D721Med (cell line): Measurements from ENCODE around the gene SMG6.

Experiments used
- DNase-seq: peaks from one replicate; pipeline ENCODE4 v3.0.0; 2011; ENCODE audit warnings: low spot score; ENCODE audit not compliant: insufficient read length
- FAIRE-seq: peaks from 2 replicates; lab custom pipeline; 2011; peaks lifted over from hg19 to GRCh38; lab: Jason Lieb, UNC
- TF ChIP-seq, protein P1 (sequence below): IDR thresholded peaks from 2 replicates; pipeline ENCODE4 v1.5.1; 2012; ENCODE audit warnings: mild to moderate bottlenecking, control low read depth; ENCODE audit not compliant: insufficient read depth; ENCODE audit errors: missing control alignments

SMG6 gene

DNA sequence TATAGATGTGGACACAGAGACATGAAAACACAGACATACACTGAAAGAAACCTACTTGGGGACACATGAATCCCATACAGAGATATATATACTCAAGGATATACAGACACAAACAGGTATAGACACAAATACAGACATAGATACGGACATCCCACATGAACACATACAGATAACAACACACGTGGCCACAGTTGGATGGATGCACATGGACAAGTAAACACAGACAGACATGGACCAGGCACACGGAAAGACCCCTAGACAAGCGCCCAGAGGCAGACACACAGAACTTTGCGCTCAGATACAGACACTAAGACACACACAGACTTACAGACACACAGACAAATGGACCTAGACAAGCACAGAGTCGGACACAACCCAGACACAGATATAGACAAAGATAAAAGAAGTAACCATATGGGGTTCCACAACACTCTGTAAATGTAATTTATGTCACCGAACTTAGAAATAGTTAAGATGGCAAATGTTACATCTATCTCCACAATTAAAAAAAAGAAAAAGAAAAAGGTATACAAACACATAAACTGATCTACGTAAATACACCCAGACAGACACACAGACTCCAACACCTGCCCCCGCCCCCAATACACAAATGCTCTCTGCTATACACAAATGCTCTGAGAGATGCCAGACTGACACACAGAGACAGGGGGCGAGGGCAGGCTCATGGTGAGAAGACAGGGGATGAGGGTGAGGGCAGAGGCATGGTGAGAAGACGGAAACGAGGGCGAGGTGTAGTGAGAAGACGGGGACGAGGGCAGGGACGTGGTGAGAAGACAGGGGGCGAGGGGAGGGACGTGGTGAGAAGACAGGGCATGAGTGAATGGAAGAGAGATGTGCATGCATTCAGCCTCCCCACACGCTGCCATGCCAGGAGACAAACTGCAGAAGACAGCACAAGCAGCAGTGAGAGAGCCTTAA is 118.3 kb downstream of the SMG6 start:
- DNase-seq (no peak), FAIRE-seq (no peak)
- TF ChIP-seq, protein P1, sequence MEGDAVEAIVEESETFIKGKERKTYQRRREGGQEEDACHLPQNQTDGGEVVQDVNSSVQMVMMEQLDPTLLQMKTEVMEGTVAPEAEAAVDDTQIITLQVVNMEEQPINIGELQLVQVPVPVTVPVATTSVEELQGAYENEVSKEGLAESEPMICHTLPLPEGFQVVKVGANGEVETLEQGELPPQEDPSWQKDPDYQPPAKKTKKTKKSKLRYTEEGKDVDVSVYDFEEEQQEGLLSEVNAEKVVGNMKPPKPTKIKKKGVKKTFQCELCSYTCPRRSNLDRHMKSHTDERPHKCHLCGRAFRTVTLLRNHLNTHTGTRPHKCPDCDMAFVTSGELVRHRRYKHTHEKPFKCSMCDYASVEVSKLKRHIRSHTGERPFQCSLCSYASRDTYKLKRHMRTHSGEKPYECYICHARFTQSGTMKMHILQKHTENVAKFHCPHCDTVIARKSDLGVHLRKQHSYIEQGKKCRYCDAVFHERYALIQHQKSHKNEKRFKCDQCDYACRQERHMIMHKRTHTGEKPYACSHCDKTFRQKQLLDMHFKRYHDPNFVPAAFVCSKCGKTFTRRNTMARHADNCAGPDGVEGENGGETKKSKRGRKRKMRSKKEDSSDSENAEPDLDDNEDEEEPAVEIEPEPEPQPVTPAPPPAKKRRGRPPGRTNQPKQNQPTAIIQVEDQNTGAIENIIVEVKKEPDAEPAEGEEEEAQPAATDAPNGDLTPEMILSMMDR: no peak

GRCh38 chr17:2183346-2183745 is 120.2 kb downstream of the SMG6 start:
- FAIRE-seq (no peak), DNase-seq (no peak)
- TF ChIP-seq, protein P1: no peak

DNA sequence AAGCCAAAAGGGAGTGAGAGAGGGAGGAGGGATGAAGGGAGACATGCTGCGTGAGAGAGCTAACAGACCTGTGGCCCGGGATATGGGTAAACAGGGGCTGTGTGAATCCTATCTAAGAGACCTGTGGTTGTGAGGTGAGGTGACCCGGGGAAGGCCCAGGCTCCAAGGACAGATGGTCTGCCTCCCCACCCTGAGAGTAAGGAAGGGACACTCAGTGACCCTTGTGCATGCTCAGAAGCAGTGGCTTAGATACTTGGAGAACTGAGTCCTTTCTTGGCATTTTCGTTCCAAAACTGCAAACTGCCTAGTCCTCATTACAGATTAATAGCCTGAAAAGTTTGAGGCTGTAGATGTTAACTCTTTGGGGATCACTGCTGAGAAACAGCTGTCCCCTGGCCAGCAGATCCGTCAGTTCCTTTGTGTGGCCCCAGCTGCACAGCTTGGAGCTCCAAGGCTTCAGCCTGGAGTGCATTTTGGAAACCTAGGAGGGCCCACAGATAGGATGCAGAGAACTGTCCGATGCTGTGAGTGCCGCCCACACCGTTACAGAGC is 121.6 kb downstream of the SMG6 start:
- TF ChIP-seq, protein P1: no peak
- no peak for DNase-seq
- FAIRE-seq: no peak

DNA sequence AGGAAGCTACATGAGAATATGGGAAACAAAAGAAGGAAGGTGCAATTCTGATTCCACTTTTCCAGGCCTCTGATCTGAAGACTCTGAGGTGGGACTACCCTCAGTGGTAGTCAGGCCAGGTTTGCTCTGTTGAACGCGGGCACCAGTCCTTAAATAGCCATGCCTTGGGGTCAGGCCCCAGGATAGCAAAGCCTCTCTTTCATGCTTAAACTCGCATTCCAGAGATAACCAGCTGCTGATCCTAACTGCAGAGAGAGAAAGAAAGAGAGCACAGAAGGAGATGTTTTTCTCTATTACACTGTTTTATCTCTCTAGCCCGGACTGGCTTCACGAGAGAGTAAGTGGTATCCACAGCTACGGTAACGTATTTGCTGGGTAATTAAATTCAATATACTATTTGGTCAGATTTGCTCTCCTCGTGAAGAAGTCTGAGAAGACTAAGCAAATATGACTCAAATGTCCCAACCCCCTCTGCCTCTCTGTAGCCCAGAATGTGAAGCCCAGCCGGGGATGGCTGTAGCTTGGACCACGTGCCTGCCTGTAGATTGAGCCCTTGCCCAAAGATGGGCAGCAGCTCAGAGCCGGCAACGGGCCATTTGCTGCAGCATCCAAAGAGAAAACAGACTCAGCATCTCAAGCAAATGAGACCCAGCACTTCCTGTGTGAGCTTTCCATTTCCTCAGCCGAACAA is 122.2 kb downstream of the SMG6 start:
- TF ChIP-seq, protein P1: no peak
- FAIRE-seq: no peak

DNA sequence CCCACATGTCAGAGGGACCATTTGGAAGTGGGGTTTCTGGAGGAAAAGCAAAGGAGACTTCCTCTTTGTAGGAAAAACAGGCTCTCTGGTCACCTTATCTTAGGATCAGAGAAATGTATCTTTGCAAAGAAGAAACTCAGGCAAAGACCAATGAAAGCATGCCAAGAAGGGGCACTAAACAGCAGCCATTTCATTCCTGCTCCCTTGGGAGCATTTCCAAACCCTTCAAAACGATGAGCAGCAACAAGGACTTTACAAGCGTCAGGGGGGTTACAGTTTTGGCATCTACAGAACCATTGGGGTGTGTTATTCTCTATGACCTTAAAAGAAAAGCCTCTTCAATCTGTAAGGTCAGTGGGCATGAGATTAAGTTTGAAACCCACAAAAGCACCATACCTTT is 122.8 kb downstream of the SMG6 start:
- DNase-seq (no peak), FAIRE-seq (no peak)
- TF ChIP-seq, protein P1: no peak

More for the DNA sequence above, 122.2 kb downstream of the SMG6 start:
- no peak for DNase-seq

DNA sequence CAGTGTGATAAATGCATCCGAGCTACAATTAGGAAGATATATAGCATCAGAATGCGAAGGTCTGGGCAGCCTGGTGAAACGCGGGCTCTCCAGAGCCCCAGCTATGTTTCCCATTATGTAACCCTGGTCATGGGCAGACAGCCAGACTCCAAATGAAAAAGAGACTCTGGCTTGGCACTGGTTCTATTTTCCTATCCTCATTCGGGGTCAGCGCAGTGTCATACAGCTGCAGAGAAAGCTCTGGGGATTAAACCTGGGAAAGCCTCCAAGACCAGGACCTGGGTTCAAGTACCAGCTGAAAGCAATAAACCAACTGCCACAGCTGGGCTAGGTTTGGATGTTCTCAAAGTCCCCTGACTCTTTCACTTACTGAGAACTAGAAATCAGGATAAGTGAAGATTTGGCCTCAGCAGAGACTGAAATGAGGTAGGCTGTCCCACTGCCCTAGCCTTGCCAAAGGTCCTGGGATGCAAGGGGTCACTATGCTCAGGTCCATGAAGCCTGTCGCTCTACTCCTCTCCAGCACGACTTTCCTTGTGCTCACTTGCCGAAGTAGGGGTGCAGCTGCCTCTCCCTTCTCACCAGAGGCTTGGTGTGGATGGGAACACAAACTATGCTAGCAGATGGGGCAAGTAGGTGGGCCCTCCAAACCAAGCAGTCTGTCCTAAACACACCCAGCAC is 123.8 kb downstream of the SMG6 start:
- DNase-seq (no peak), FAIRE-seq (no peak)
- TF ChIP-seq, protein P1: no peak
